Head of caudate nucleus (tissue), 42 donors: Measurements from ENCODE around the gene TNFRSF18.
A peak's percentile ranks its signal among the peaks of the same experiment; 100 is the strongest.

Source experiments
- DNase-seq, 42 donors: peaks; one replicate each; pipeline versions ENCODE4 v3.0.0 to v3.0.0-alpha.2; 2020 to 2021; ENCODE audit warnings: mixed read lengths in 7 of 42
- intact Hi-C: fragments of 100-400 bp; cut with DNase I; formaldehyde crosslinking; loops from one replicate; pipeline ENCODE4 v1.15.0; 2022

Gene TNFRSF18

DNA sequence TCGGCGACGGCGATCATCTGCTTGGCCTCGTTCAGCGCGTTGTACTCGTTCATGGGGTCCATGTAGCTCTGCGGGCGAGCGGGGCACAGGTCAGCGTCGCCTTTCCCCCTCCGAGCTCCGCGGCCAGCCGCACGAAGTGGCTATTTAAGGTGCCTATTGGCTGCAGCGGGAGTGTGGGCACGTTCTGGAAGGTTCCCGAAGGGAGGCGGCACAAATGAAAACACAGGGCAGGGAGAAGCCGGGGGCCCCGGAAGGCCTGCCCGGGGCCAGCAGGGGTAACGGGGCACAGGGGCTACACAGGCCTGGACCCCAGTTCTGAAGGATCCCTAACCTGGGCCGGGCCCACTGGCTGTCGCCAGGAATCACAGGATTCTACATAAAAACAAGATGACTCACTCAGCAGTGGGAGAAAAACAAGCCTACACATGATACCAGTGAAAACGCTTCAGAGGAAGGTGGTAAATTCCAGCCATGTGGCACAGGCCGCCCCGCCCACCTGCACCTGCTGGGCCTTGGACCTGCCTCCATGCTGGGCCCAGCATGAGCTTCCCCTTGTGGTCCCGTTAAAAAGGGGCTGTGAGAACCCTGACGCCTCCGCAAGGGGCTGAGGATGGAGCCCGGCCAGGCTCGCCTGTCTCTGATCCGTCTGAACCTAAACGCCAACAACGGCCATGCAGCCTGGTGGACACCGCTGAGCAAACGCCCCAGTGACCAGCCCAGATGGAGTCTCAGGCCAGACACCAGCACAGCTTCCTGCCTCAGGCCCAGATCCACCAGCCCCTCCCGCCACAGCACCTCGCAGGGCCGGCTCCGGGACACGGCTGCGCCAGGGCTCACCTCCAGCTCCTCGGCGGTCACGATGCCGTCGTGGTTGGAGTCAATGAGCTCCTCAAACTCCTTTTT lies 11.5 kb upstream of the TNFRSF18 start:
- peak in 3 of 42 donors; percentile 16 to 49 (median 33) for DNase-seq
- intact Hi-C loops: no loop called here

- DNase-seq: no peak
- intact Hi-C loops: no loop called here
Measured at GRCh38 chr1:1216770-1217620, 10.6 kb upstream of the TNFRSF18 start.

DNA sequence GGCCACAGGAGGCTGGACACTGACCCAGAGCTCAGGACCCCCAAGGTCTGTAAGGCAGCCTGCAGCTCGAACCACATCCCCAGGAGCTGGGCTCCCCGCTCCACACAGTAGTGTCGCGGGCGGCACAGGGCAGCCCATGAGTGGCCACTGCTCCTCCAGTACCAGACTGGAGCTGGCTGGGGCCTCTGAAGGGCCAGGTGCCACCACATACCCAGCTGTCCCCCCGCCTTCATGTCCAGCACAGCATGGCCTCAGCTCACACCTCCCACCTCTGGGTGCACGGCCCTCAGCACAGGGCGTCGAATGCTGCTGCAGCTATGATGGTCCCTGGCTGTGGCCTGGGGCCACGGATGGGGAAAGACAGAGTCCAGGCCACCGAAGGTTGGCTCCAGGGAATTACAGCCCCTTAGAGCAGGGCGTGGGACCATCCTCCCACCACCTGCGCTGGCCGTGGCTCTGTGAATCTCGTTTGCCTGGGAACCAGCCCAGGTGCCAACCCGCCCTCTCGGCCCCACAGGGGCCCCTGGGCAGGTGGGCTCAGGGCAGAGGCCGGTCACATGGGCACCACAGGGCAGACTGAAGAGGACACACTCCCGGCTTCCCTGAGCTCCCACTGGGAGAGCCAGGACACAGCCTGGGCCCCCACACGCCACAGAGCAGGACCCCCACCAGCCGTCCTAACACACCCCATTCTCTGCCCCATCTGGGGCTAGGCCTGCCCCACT lies 9.7 kb upstream of the TNFRSF18 start:
- intact Hi-C loops: no loop called here
- no peak for DNase-seq

DNA sequence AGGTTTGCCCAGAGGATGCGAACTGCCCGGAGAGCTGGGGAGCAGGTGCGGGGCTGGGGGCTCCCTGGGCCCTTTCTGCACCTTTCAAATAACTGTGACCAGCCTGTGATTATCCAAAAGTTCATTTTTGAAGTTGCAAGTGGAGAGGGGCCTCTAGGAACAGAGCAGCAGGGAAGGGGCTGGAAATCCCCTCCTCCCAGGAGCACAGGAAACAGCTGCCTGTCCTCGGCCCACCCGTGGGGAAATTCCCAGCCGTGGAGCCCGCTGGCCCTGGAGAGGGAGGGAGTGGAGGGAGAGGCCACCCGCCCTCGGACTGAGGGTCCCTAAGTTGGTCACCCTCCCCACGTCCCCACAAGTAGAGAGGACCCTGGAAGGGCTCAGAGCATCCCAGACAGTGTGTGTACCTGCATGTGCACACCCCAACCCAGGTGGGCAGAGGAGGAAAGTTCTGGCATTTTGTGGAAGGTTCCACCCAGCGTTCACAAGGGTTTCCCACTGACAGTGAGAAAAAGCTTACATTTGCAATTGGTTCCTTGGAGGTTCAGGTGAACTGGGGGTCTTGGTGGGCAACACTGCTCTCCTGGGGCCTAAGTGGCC lies 8.8 kb upstream of the TNFRSF18 start:
- intact Hi-C loops: no loop called here
- DNase-seq: no peak

GRCh38 chr1:1213345-1214265 lies 7.2 kb upstream of the TNFRSF18 start, which contains the start of gene TNFRSF4:
TSS of gene TNFRSF4 (minus strand) at chr1:1214153. CDS start at chr1:1214127, 26 bp downstream.
- intact Hi-C loops: no loop called here
- DNase-seq: peak in 1 of 42 donors; percentile 1

- intact Hi-C loops: no loop called here
- DNase-seq: peak in 1 of 42 donors; percentile 2
Measured at GRCh38 chr1:1212780-1213344, 6.5 kb upstream of the TNFRSF18 start.

- DNase-seq: peak in 1 of 42 donors; percentile 1
- intact Hi-C loops: no loop called here
Measured at GRCh38 chr1:1211541-1212441, 5.4 kb upstream of the TNFRSF18 start.

- intact Hi-C loops: no loop called here
- peak in 1 of 42 donors; percentile 0 for DNase-seq
Measured at GRCh38 chr1:1210726-1211540, 4.5 kb upstream of the TNFRSF18 start.

DNA sequence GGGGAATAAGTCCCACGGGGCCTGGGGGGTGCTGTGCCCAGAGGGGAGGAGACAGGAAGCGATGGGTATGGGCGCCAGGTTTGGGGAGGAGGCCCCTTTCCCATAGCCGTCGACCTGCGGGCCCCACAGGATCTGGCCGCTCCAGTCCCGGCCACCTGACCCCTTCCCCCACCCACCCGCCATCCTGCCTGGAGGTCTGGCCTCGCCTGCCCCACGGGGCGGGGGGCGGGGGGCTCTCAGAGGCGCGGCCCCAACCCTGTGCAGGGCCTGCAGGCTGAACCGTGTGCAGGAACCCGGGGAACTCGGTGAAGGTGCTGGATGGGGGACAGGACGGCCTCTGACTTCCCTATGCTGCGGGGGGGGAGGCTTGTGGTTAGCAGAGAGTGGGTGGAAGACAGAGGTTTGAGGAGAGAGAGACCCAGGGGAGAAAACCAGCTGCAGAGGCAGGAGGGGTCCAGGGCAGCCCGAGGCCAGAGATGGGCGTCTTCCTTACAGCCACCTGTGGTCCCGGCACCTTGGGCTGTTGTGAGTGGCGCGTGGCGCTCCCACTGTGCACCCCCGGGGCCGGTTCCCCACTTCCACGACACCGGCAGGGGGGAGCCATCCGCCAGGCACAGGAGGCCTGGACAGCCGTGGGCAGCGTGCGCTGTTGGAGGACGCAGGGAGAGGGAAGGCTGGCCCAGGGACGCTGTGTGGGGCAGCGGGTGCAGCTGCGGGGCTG lies 2.5 kb upstream of the TNFRSF18 start:
- peak in 1 of 42 donors; percentile 1 for DNase-seq
- intact Hi-C loops: no loop called here

GRCh38 chr1:1207571-1207892 lies 1.1 kb upstream of the TNFRSF18 start:
- no peak for DNase-seq
- intact Hi-C loops: no loop called here

DNA sequence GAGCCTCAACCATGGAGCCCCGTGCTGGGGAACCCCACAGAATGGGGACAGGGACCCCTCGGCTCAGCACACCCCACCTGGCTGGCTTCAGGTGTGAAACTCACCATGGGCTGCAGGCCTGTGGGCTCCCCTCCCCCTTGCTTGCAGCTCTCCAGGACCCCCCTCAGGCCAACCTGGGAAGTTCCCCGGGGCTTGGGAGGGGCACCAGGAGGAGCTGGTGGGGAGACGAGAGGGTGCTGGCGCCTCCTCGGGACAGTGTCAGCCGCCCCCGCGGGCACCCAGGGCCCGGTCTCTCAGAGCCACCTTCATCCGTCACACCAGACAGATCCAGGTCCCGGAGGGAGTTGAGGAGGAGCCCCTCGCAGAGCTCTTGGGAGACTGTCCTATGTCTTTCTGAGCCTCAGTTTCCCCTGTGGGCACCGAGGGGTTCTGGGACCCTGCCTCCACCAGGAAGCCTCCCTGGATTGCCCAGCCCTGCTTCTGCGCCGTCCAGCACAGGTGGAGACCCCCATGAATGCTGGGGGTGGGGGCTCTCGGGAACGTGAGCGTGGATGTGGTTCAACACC lies 657 bp upstream of the TNFRSF18 start:
- DNase-seq: no peak
- intact Hi-C loops: no loop called here

DNA sequence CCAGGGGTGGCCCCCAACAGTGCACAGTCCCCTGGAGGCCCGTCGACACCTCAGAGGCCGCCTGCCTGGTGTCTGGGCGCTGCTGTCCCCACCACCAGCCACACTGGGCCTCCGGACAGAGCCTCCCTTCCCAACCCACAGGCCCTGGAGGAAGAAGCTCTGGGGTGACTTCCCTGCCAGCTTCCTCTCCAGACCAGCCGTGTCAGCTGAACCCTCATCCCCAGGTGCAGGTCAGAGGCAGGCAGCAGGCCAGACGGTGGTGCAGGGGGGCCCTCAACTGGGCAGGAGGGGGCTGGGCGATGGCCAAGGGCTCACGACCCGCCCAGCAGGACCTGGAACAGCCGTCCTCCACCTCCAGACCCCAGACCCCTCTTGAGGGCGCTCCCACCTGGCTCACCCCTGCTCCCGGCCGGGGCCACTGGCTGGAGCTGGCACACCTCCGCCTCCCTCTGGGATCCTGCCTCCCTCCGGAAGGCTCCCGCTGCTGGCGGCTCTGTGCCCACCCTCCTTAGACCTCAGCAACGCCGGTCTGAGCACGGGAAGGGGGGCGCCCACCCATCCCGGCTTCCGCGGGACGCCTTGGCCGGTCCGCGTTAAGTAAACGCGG lies 520 bp downstream of the TNFRSF18 start:
- intact Hi-C loops: no loop called here
- DNase-seq: peak in 1 of 42 donors; percentile 1

- no peak for DNase-seq
- intact Hi-C loops: no loop called here
Measured at GRCh38 chr1:1204998-1205768, 1.2 kb downstream of the TNFRSF18 start.
